Hypothalamus (tissue), 51 donors: ENCODE data around the gene SOX9.

ENCODE experiments used
- DNase-seq, 51 donors: peaks; one replicate each; lab custom pipeline; 2025; lab: John Stamatoyannopoulos, UW

SOX9 gene

GRCh38 chr17:72120642-72121163 lies at the start of gene SOX9:
Gene SOX9 (plus strand): TSS chr17:72121020. CDS start chr17:72121392, 372 bp downstream.
- DNase-seq, result peak in 50 of 51 donors; percentile 41 to 96 (median 88)

GRCh38 chr17:72071330-72071729 lies 49.5 kb upstream of the SOX9 start:
- DNase-seq, result no peak

GRCh38 chr17:72075995-72076677 lies 44.7 kb upstream of the SOX9 start:
- DNase-seq, result no peak

- no peak for DNase-seq
Measured at GRCh38 chr17:72076678-72077030, 44.2 kb upstream of the SOX9 start.

GRCh38 chr17:72077326-72077960 lies 43.4 kb upstream of the SOX9 start:
- no peak for DNase-seq

- no peak for DNase-seq
Measured at GRCh38 chr17:72079700-72080099, 41.1 kb upstream of the SOX9 start.

- DNase-seq, result no peak
Measured at GRCh38 chr17:72087876-72088275, 32.9 kb upstream of the SOX9 start.

GRCh38 chr17:72089453-72089987 lies 31.3 kb upstream of the SOX9 start:
- DNase-seq, result no peak

- no peak for DNase-seq
Measured at GRCh38 chr17:72090108-72090507, 30.7 kb upstream of the SOX9 start.

GRCh38 chr17:72092710-72093322 lies 28.0 kb upstream of the SOX9 start:
- no peak for DNase-seq

- no peak for DNase-seq
Measured at GRCh38 chr17:72093707-72094106, 27.1 kb upstream of the SOX9 start.

GRCh38 chr17:72095316-72095715 lies 25.5 kb upstream of the SOX9 start:
- DNase-seq, result no peak

- no peak for DNase-seq
Measured at GRCh38 chr17:72097144-72097543, 23.7 kb upstream of the SOX9 start.

GRCh38 chr17:72099919-72100318 lies 20.9 kb upstream of the SOX9 start:
- no peak for DNase-seq

GRCh38 chr17:72100470-72100869 lies 20.4 kb upstream of the SOX9 start:
- no peak for DNase-seq

GRCh38 chr17:72101526-72101925 lies 19.3 kb upstream of the SOX9 start:
- no peak for DNase-seq

- DNase-seq, result no peak
Measured at GRCh38 chr17:72102366-72102765, 18.5 kb upstream of the SOX9 start.

- DNase-seq, result peak in 28 of 51 donors; percentile 10 to 74 (median 40)
Measured at GRCh38 chr17:72104164-72104862, 16.5 kb upstream of the SOX9 start.

GRCh38 chr17:72104863-72105234 lies 16.0 kb upstream of the SOX9 start:
- peak in 1 of 51 donors; percentile 3 for DNase-seq

- DNase-seq, result no peak
Measured at GRCh38 chr17:72107100-72107499, 13.7 kb upstream of the SOX9 start.
